Sigmoid colon (tissue), 4 donors: ENCODE results near the gene CACNB2.

Experiments used
- POLR2A ChIP-seq, 2 donors: fragments of 450-650 bp; IDR thresholded peaks; one replicate each; pipeline ENCODE4 v1.6.1; 2016; ENCODE audit warnings: antibody characterized with exemption in 2 of 2, mild to moderate bottlenecking in 2 of 2, moderate library complexity in 2 of 2
- POLR2AphosphoS5 ChIP-seq, 4 donors: sonication (generic); formaldehyde crosslinking; IDR thresholded peaks; one replicate each; pipeline ENCODE4 v1.6.1; 2017; ENCODE audit warnings: antibody characterized with exemption in 4 of 4
- TF ChIP-seq, protein P1 (sequence below), 4 experiments: fragments of 450-650 bp in 3 of 4; fragments of 200-600 bp in 1 of 4; IDR thresholded peaks; one replicate each; pipeline ENCODE4 v1.5.1; 2016 to 2019; ENCODE audit warnings: antibody characterized with exemption in 4 of 4, mild to moderate bottlenecking in 3 of 4, moderate library complexity in 2 of 4

DNA sequence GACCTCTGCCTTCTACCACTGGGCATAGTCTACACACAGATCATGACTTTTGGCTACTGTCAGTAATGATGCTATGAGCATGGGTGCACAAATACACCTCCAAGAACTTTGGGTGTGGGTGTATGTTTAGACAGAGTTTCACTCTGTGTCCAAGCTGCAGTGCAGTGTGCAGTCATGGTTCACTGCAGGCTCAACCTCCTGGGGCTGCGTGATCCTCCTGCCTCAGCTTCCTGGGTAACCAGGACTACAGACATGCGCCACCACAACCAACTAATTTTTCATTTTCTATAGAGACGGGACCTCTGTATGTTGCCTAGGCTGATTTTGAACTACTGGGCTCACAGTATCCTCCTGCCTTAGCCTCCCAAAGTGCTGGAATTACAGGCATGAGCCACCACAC, 316.8 kb downstream of the CACNB2 start:
- TF ChIP-seq POLR2A (IDR thresholded peaks at IDR 0.05) (no peak), POLR2AphosphoS5 (IDR thresholded peaks at IDR 0.05) (no peak)
- TF ChIP-seq, protein P1, sequence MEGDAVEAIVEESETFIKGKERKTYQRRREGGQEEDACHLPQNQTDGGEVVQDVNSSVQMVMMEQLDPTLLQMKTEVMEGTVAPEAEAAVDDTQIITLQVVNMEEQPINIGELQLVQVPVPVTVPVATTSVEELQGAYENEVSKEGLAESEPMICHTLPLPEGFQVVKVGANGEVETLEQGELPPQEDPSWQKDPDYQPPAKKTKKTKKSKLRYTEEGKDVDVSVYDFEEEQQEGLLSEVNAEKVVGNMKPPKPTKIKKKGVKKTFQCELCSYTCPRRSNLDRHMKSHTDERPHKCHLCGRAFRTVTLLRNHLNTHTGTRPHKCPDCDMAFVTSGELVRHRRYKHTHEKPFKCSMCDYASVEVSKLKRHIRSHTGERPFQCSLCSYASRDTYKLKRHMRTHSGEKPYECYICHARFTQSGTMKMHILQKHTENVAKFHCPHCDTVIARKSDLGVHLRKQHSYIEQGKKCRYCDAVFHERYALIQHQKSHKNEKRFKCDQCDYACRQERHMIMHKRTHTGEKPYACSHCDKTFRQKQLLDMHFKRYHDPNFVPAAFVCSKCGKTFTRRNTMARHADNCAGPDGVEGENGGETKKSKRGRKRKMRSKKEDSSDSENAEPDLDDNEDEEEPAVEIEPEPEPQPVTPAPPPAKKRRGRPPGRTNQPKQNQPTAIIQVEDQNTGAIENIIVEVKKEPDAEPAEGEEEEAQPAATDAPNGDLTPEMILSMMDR (IDR thresholded peaks at IDR 0.05) = no peak
